Tibial nerve (tissue), 4 donors: ENCODE measurements around the gene PSME2. TPM values are rescaled to one million over a fixed set of nuclear protein-coding genes. Genes with fewer than 3 reads are reported as not detected.

Experiments used
- DNase-seq, 2 donors: peaks; one replicate each; pipeline ENCODE4 v3.0.0-alpha.2; 2019; ENCODE audit warnings: low spot score in 2 of 2
- H3K27ac ChIP-seq, 4 donors: fragments of 200-600 bp; sonication (generic) in 3 of 4; one replicate each; pipeline ENCODE4 v1.5.1; 2017 to 2019; ENCODE audit warnings: mild to moderate bottlenecking in 1 of 4
- H3K27me3 ChIP-seq, 2 donors: fragments of 200-600 bp; sonication (generic) in 1 of 2; one replicate each; pipeline versions ENCODE4 v1.5.1 to v1.6.0; 2017 to 2019
- H3K36me3 ChIP-seq, 3 donors: fragments of 200-600 bp; sonication (generic); one replicate each; pipeline ENCODE4 v1.5.1; 2018 to 2019
- H3K4me1 ChIP-seq, 4 donors: fragments of 200-600 bp; sonication (generic) in 3 of 4; one replicate each; pipeline ENCODE4 v1.5.1; 2017 to 2019
- H3K4me3 ChIP-seq, 4 donors: fragments of 200-600 bp; sonication (generic) in 3 of 4; one replicate each; pipeline ENCODE4 v1.5.1; 2017 to 2019; ENCODE audit warnings: mild to moderate bottlenecking in 1 of 4, moderate library complexity in 1 of 4
- H3K9me3 ChIP-seq, 4 donors: fragments of 200-600 bp; sonication (generic) in 3 of 4; one replicate each; pipeline ENCODE4 v1.5.1; 2017 to 2019
- CTCF ChIP-seq, 5 experiments: fragments of 200-600 bp in 3 of 5; fragments of 450-650 bp in 2 of 5; sonication (generic) in 3 of 5; IDR thresholded peaks; one replicate each; pipeline ENCODE4 v1.5.1; 2016 to 2019; ENCODE audit warnings: antibody characterized with exemption in 5 of 5, mild to moderate bottlenecking in 3 of 5, moderate library complexity in 2 of 5
- EP300 ChIP-seq, 2 donors: sonication (generic); formaldehyde crosslinking; IDR thresholded peaks; one replicate each; pipeline ENCODE4 v1.6.1; 2017; ENCODE audit warnings: antibody characterized with exemption in 2 of 2, mild to moderate bottlenecking in 1 of 2
- POLR2A ChIP-seq, 2 donors: fragments of 450-650 bp; IDR thresholded peaks; one replicate each; pipeline ENCODE4 v1.6.1; 2017; ENCODE audit warnings: antibody characterized with exemption in 2 of 2, mild to moderate bottlenecking in 2 of 2, moderate library complexity in 2 of 2
- WGBS, 2 donors: methylation state at CpG; one replicate each; pipeline ENCODE4 v1.1.5; 2018; 5-methylcytosine and 5-hydroxymethylcytosine counted together
- total RNA-seq, 4 donors: library from RNA; depleted of rRNA; stranded (reverse); fragments of >200 nt; gene quantifications; one replicate each; pipeline ENCODE4 v1.1.0, GENCODE V29; 2016

PSME2 gene
- total RNA-seq, 4 donors from 2014 or later, result 33.7 to 64.0 (median 51.9) TPM

GRCh38 chr14:24192933-24193332 is 46.5 kb upstream of the PSME2 start:
- H3K4me1 ChIP-seq, result peaks cover 0 to 57% (median 23%) of the 10 kb centered on the region in 4 donors
- whole genome bisulfite sequencing, 2 donors, result 90 to 95% methylated on average over 15 of the region's 15 CpGs
- no peaks in the 10 kb centered on the region for H3K9me3 ChIP-seq
- TF ChIP-seq CTCF (IDR thresholded peaks at IDR 0.05), result no peak
- TF ChIP-seq POLR2A (IDR thresholded peaks at IDR 0.05), result no peak
- no peak for TF ChIP-seq EP300 (IDR thresholded peaks at IDR 0.05)
- no peak overlapping the region for H3K4me3 ChIP-seq
- H3K27ac ChIP-seq, result no peak overlapping the region
- H3K27me3 ChIP-seq, result no peaks in the 10 kb centered on the region
- H3K36me3 ChIP-seq, result peaks cover 0 to 36% (median 0%) of the 10 kb centered on the region in 3 donors
- DNase-seq, result no peak

GRCh38 chr14:24190416-24190815 is 44.0 kb upstream of the PSME2 start:
- H3K4me1 ChIP-seq, result peaks cover 0 to 50% (median 17%) of the 10 kb centered on the region in 4 donors
- WGBS, 2 donors, result 80 to 88% methylated on average over 10 of the region's 10 CpGs
- no peak for DNase-seq
- TF ChIP-seq CTCF (IDR thresholded peaks at IDR 0.05) (no peak), EP300 (IDR thresholded peaks at IDR 0.05) (no peak), POLR2A (IDR thresholded peaks at IDR 0.05) (no peak)
- H3K27ac ChIP-seq, result no peak overlapping the region
- H3K4me3 ChIP-seq, result no peak overlapping the region
- no peaks in the 10 kb centered on the region for H3K27me3 ChIP-seq
- no peaks in the 10 kb centered on the region for H3K9me3 ChIP-seq
- H3K36me3 ChIP-seq, result peaks cover 0 to 52% (median 0%) of the 10 kb centered on the region in 3 donors

GRCh38 chr14:24189460-24189859 is 43.0 kb upstream of the PSME2 start:
- Histone ChIP-seq H3K9me3 (no peaks in the 10 kb centered on the region), H3K27me3 (no peaks in the 10 kb centered on the region), H3K27ac (peak overlapping the region in 1 of 4 donors; percentile 87), H3K4me1 (peaks cover 0 to 44% (median 14%) of the 10 kb centered on the region in 4 donors), H3K36me3 (peaks cover 0 to 62% (median 0%) of the 10 kb centered on the region in 3 donors), H3K4me3 (no peak overlapping the region)
- no peak for TF ChIP-seq POLR2A (IDR thresholded peaks at IDR 0.05)
- TF ChIP-seq CTCF (IDR thresholded peaks at IDR 0.05), result no peak
- TF ChIP-seq EP300 (IDR thresholded peaks at IDR 0.05), result no peak
- WGBS, 2 donors, result 88% methylated on average over 9 of the region's 9 CpGs
- DNase-seq, result no peak

GRCh38 chr14:24189059-24189375 is 42.6 kb upstream of the PSME2 start:
- Histone ChIP-seq H3K27me3 (no peaks in the 10 kb centered on the region), H3K4me3 (peak overlapping the region in 2 of 4 donors; percentile 75 to 86), H3K36me3 (peaks cover 0 to 66% (median under 1%) of the 10 kb centered on the region in 3 donors), H3K4me1 (peaks cover 0 to 40% (median 12%) of the 10 kb centered on the region in 4 donors), H3K27ac (peak overlapping the region in 2 of 4 donors; percentile 37 to 87), H3K9me3 (no peaks in the 10 kb centered on the region)
- no peak for DNase-seq
- TF ChIP-seq CTCF (IDR thresholded peaks at IDR 0.05) (no peak), POLR2A (IDR thresholded peaks at IDR 0.05) (no peak), EP300 (IDR thresholded peaks at IDR 0.05) (no peak)
- 0 to 4% methylated on average over 3 of the region's 3 CpGs for WGBS, 2 donors

- Histone ChIP-seq H3K4me1 (peaks cover 0 to 37% (median 11%) of the 10 kb centered on the region in 4 donors), H3K27ac (peak within 1 kb of the TSS; percentile 33 to 87 (median 52)), H3K9me3 (no peaks in the 10 kb centered on the region), H3K27me3 (no peaks in the 10 kb centered on the region), H3K36me3 (peaks cover 0 to 72% (median 2%) of the 10 kb centered on the region in 3 donors), H3K4me3 (peak within 1 kb of the TSS; percentile 53 to 86 (median 67))
- DNase-seq, result peak; percentile 82 to 92
- TF ChIP-seq POLR2A (IDR thresholded peaks at IDR 0.05) (peak; percentile 24 to 31), CTCF (IDR thresholded peaks at IDR 0.05) (peak in 1 of 5 experiments; percentile 35), EP300 (IDR thresholded peaks at IDR 0.05) (peak; percentile 91 to 95)
- WGBS, 2 donors, result 0 to 2% methylated on average over 45 to 49 of the region's 65 CpGs
Measured at GRCh38 chr14:24188251-24189058, 42.0 kb upstream of the PSME2 start, which contains the start of gene IPO4. Gene IPO4, minus strand, starts transcription at chr14:24188816. Its CDS starts 29 bp downstream, at chr14:24188787.
